CD4-positive, alpha-beta memory T cell (primary cell): ENCODE results near the gene KCNE2. TPM values are rescaled to one million over a fixed set of nuclear protein-coding genes. Genes with fewer than 3 reads are reported as not detected.
"Not testable (repeated sequence)": the region's sequence is repeated elsewhere in the genome, so short reads cannot be mapped to it uniquely, and the experiment has no call there.

ENCODE experiments used
- CTCF ChIA-PET: fragments of 350-600 bp; sonication (Branson Sonifier 250); formaldehyde crosslinking; loops from one replicate; lab custom pipeline; 2021; ENCODE audit warnings: inconsistent platforms; ENCODE audit not compliant: partially characterized antibody; lab: Charles Lee
- POLR2A ChIA-PET: fragments of 350-600 bp; sonication (Branson Sonifier 250); formaldehyde crosslinking; loops from one replicate; lab custom pipeline; 2021; ENCODE audit not compliant: partially characterized antibody; lab: Charles Lee
- DNase-seq, 5 donors: peaks; one replicate each; pipeline versions ENCODE4 v3.0.0 to v3.0.0-alpha.2; 2020 to 2022; ENCODE audit warnings: mixed read lengths in 1 of 5
- H3K27ac ChIP-seq: one replicate; pipeline ENCODE4 v1.7.0; 2013; ENCODE audit warnings: low read depth, low read length
- H3K27me3 ChIP-seq: 2 replicates; pipeline ENCODE4 v1.7.0; 2013; ENCODE audit warnings: mild to moderate bottlenecking, low read length, moderate library complexity; ENCODE audit not compliant: insufficient read depth
- H3K36me3 ChIP-seq: 2 replicates; pipeline ENCODE4 v1.7.0; 2013; ENCODE audit warnings: mild to moderate bottlenecking, low read length, moderate library complexity; ENCODE audit not compliant: insufficient read depth
- H3K4me1 ChIP-seq: 2 replicates; pipeline ENCODE4 v1.7.0; 2013; ENCODE audit warnings: mild to moderate bottlenecking, low read length, moderate library complexity; ENCODE audit not compliant: insufficient read depth
- H3K4me3 ChIP-seq, 2 donors: one replicate each; pipeline ENCODE4 v1.7.0; 2013; ENCODE audit warnings: low read length in 2 of 2, mild to moderate bottlenecking in 1 of 2
- H3K9me3 ChIP-seq, 2 donors: one replicate each; pipeline ENCODE4 v1.7.0; 2013; ENCODE audit warnings: low read length in 2 of 2, control low read depth in 1 of 2; ENCODE audit not compliant: control insufficient read depth in 1 of 2
- H3K27ac Mint-ChIP-seq, 7 donors: one replicate each; pipeline ENCODE4 v1.8.0; 2020 to 2021; ENCODE audit warnings: mixed read lengths in 7 of 7, mild to moderate bottlenecking in 6 of 7, inconsistent platforms in 3 of 7, moderate library complexity in 3 of 7
- H3K27me3 Mint-ChIP-seq, 2 donors: one replicate each; pipeline ENCODE4 v1.8.0; 2020 to 2021; ENCODE audit warnings: mixed read lengths in 2 of 2
- H3K36me3 Mint-ChIP-seq, 2 donors: one replicate each; pipeline ENCODE4 v1.8.0; 2020 to 2021; ENCODE audit warnings: mixed read lengths in 2 of 2, inconsistent platforms in 1 of 2, mild to moderate bottlenecking in 1 of 2
- H3K4me1 Mint-ChIP-seq, 4 donors: one replicate each; pipeline ENCODE4 v1.8.0; 2020 to 2021; ENCODE audit warnings: mixed read lengths in 4 of 4, mild to moderate bottlenecking in 1 of 4
- H3K4me3 Mint-ChIP-seq, 8 donors: one replicate each; pipeline ENCODE4 v1.8.0; 2020 to 2021; ENCODE audit warnings: mixed read lengths in 8 of 8, mild to moderate bottlenecking in 7 of 8, moderate library complexity in 6 of 8, inconsistent platforms in 3 of 8
- H3K9me3 Mint-ChIP-seq, 8 donors: one replicate each; pipeline ENCODE4 v1.8.0; 2020 to 2021; ENCODE audit warnings: mixed read lengths in 8 of 8, mild to moderate bottlenecking in 5 of 8, inconsistent platforms in 3 of 8, moderate library complexity in 1 of 8
- intact Hi-C: fragments of 100-400 bp; cut with micrococcal nuclease; formaldehyde crosslinking; loops from one replicate; pipeline ENCODE4 v1.15.1; 2023
- polyA plus RNA-seq, 2 donors: library from polyadenylated mRNA; unstranded; fragments of 300-500 nt; fragmentation: Illumina TruSeq; gene quantifications; one replicate each; pipeline ENCODE4 v1.2.3, GENCODE V29; 2021
- total RNA-seq, 2 experiments: library from RNA; stranded (reverse); gene quantifications; one replicate each; pipeline ENCODE4 v1.2.3, GENCODE V29; 2021

Gene KCNE2
- total and polyA plus RNA-seq, 4 experiments from 2014 or later: 0.29 to 0.63 TPM; not detected in 2

DNA sequence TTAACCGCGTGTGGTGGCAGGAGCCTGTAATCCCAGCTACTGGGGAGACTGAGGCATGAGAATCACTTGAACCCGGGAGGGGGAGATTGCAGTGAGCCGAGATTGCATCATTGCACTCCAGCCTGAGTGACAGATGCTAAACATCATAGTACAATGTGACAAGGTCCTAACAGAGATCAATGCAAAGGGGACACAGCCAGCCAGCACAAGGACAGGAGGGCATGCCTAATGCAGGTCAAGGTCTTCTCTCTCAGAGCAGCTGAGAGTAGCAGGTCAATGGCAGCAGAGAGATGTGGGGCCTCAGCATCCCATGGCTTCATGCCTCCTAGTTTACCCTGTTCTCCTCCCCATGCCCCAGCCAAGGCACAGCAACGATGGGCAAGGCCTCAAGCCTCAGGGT, 8.5 kb downstream of the KCNE2 start:
- no peak overlapping the region for H3K27ac Mint-ChIP-seq
- POLR2A ChIA-PET: no interaction called here
- no peaks in the 10 kb centered on the region for H3K27me3 ChIP-seq
- H3K4me1 Mint-ChIP-seq: no peaks in the 10 kb centered on the region
- H3K27me3 Mint-ChIP-seq: peaks cover 6 to 11% of the 10 kb centered on the region in 2 donors
- H3K4me1 ChIP-seq: no peaks in the 10 kb centered on the region
- no peak overlapping the region for H3K4me3 Mint-ChIP-seq
- no peak for DNase-seq
- no peaks in the 10 kb centered on the region for H3K9me3 Mint-ChIP-seq
- CTCF ChIA-PET: no interaction called here
- intact Hi-C loops: no loop called here
- no peaks in the 10 kb centered on the region for H3K9me3 ChIP-seq
- H3K36me3 Mint-ChIP-seq: no peaks in the 10 kb centered on the region
- no peak overlapping the region for H3K27ac ChIP-seq
- no peaks in the 10 kb centered on the region for H3K36me3 ChIP-seq
- H3K4me3 ChIP-seq: no peak overlapping the region

DNA sequence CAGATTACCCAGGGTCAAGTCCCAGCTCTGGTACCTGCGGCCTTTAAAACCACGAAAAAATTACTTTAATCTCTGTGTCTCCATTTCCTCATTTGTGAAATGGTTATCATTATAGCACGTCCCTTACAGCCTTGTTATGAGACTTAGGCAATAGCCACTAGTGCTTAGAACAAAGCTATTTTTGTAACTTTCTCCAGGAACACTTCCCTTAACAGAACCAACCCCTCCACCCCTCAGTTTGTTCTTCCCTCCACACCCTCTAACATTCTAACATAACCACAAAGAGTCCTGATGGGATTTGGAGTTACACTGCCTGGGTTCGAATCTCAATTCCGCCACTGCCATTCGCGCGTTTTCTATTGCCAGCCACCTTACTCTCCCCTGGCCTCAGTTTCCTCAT, 10.7 kb downstream of the KCNE2 start:
- H3K9me3 Mint-ChIP-seq, H3K4me3 ChIP-seq, H3K36me3 Mint-ChIP-seq, H3K27ac Mint-ChIP-seq, DNase-seq, CTCF ChIA-PET, intact Hi-C loops, H3K27me3 ChIP-seq, H3K36me3 ChIP-seq, H3K4me3 Mint-ChIP-seq, H3K4me1 Mint-ChIP-seq, H3K4me1 ChIP-seq, H3K9me3 ChIP-seq, H3K27ac ChIP-seq, POLR2A ChIA-PET, H3K27me3 Mint-ChIP-seq: not testable (repeated sequence)

DNA sequence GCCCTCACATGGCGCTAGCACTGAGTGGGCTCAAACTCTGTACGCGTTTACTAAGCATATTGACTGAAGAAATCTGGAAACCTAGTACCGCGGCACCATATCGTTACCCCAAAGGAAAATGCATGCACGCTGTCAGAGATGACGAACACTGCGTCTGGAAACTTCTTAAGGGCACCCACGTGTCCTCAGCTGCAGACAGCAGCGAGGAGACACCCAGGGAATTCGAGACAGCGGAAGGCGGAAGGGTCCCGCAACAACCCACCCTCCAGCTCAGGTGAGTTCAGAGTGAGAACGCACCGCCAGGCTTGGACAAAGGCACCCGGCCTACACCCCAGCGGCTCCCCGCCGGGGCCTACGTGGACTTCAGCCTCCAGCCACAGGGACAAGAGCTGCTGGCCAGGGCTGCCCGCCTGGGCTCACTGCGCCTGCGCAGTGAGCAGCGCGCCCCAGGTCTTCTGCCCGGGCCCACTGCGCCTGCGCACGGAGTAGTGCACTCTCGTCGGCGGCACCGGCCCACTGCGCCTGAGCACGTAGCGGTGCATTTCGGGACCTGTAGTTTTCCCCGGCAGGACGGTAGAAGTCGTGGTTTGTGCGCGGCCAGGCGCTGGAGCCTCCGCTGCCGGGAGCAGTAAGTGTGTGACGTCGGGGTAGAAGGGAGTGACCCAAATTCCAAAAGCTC, 11.3 kb downstream of the KCNE2 start, which contains the start of gene SMIM11:
Gene SMIM11, plus strand, starts transcription at position 568 of the 679 bp plus-strand sequence. CDS start 3,998 bp downstream, outside the sequence.
- intact Hi-C loops, H3K27me3 Mint-ChIP-seq, POLR2A ChIA-PET: not testable (repeated sequence)

GRCh38 chr21:34375619-34375972, 11.8 kb downstream of the KCNE2 start:
- H3K27me3 Mint-ChIP-seq, DNase-seq, H3K4me3 ChIP-seq, POLR2A ChIA-PET, H3K36me3 ChIP-seq, H3K4me3 Mint-ChIP-seq, H3K4me1 ChIP-seq, H3K9me3 Mint-ChIP-seq, CTCF ChIA-PET, H3K4me1 Mint-ChIP-seq, H3K36me3 Mint-ChIP-seq, H3K9me3 ChIP-seq, H3K27me3 ChIP-seq, H3K27ac Mint-ChIP-seq, H3K27ac ChIP-seq, intact Hi-C loops: not testable (repeated sequence)

More for the DNA sequence above, 11.3 kb downstream of the KCNE2 start, which contains the start of gene SMIM11:
- H3K27ac ChIP-seq, H3K4me1 ChIP-seq, H3K4me1 Mint-ChIP-seq, H3K4me3 Mint-ChIP-seq, H3K27ac Mint-ChIP-seq, DNase-seq, H3K9me3 ChIP-seq, H3K27me3 ChIP-seq, H3K36me3 Mint-ChIP-seq, H3K36me3 ChIP-seq, H3K9me3 Mint-ChIP-seq, H3K4me3 ChIP-seq, CTCF ChIA-PET: not testable (repeated sequence)

GRCh38 chr21:34383138-34383537, 19.3 kb downstream of the KCNE2 start:
- H3K9me3 ChIP-seq, POLR2A ChIA-PET, H3K36me3 Mint-ChIP-seq, H3K27me3 ChIP-seq, H3K27ac Mint-ChIP-seq, H3K4me1 ChIP-seq, H3K4me3 ChIP-seq, H3K36me3 ChIP-seq, DNase-seq, H3K27ac ChIP-seq, CTCF ChIA-PET, intact Hi-C loops, H3K9me3 Mint-ChIP-seq, H3K27me3 Mint-ChIP-seq, H3K4me1 Mint-ChIP-seq, H3K4me3 Mint-ChIP-seq: not testable (repeated sequence)

DNA sequence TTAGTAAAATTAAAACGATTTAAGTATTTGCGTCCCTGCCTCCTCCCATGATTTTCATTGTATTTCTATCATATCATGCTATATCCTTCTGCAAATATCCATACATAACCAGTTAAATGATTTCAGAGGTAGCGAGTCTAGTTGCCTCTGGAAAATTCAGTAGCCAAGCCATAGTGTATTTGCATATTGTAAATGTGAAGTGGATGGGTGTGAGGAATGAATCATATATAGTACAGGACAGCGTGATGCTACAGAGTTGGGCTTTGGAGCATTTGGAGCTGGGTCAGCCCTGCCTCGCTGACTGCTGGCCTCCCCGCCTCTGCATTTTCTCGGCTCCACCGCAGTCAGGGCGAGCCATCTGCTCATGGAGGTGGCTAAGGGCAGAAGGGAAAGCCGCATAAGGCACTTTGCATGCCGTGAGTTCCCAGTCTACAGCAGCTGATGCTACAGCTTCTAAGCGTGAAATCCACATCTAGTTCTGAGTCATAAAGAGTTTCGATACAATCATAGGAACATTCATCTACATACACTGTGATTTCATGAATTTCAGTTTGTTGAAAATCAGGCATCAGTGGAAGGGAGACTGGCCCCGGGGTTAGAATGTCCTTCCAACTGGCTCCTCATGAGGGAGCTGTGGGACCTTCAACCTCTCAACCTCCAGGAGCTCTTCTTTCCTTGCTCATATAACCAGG, 20.1 kb downstream of the KCNE2 start:
- H3K27ac ChIP-seq, H3K4me3 Mint-ChIP-seq, H3K4me3 ChIP-seq, H3K9me3 Mint-ChIP-seq, POLR2A ChIA-PET, H3K36me3 ChIP-seq, H3K4me1 ChIP-seq, H3K4me1 Mint-ChIP-seq, DNase-seq, H3K27me3 Mint-ChIP-seq, H3K36me3 Mint-ChIP-seq, H3K27ac Mint-ChIP-seq, CTCF ChIA-PET, H3K27me3 ChIP-seq, H3K9me3 ChIP-seq, intact Hi-C loops: not testable (repeated sequence)

GRCh38 chr21:34400522-34400921, 36.7 kb downstream of the KCNE2 start:
- H3K27ac Mint-ChIP-seq, H3K27me3 Mint-ChIP-seq, H3K27me3 ChIP-seq, H3K9me3 ChIP-seq, H3K4me1 ChIP-seq, H3K36me3 ChIP-seq, H3K4me3 ChIP-seq, H3K4me3 Mint-ChIP-seq, H3K9me3 Mint-ChIP-seq, DNase-seq, H3K36me3 Mint-ChIP-seq, H3K27ac ChIP-seq, POLR2A ChIA-PET, H3K4me1 Mint-ChIP-seq, intact Hi-C loops, CTCF ChIA-PET: not testable (repeated sequence)
